HUES64 (cell line): ENCODE results near the gene SIX2.

Source experiments
- H3K27ac ChIP-seq: 2 replicates; pipeline ENCODE4 v1.7.0; 2013; ENCODE audit warnings: low read depth, low read length, inconsistent platforms
- H3K27me3 ChIP-seq: 2 replicates; pipeline ENCODE4 v1.6.1; 2013; ENCODE audit warnings: mild to moderate bottlenecking, low read length; ENCODE audit not compliant: insufficient read depth
- H3K36me3 ChIP-seq: 2 replicates; pipeline ENCODE4 v1.6.1; 2013; ENCODE audit warnings: mild to moderate bottlenecking, low read length; ENCODE audit not compliant: insufficient read depth
- H3K4me1 ChIP-seq: 2 replicates; pipeline ENCODE4 v1.6.1; 2013; ENCODE audit warnings: mild to moderate bottlenecking, low read length, moderate library complexity; ENCODE audit not compliant: insufficient read depth
- H3K4me3 ChIP-seq: 2 replicates; pipeline ENCODE4 v1.5.1; 2013; ENCODE audit warnings: mild to moderate bottlenecking, low read length, moderate library complexity
- H3K9ac ChIP-seq: 2 replicates; pipeline ENCODE4 v1.6.1; 2013; ENCODE audit warnings: mild to moderate bottlenecking, low read depth, low read length
- H3K9me3 ChIP-seq: 2 replicates; pipeline ENCODE4 v1.6.1; 2013; ENCODE audit warnings: low read depth, low read length; ENCODE audit not compliant: insufficient read depth
- whole genome bisulfite sequencing: fragments of 150-250, 120-280 bp; methylation state at CpG from one replicate; pipeline ENCODE4 v1.1.7; 2013; ENCODE audit warnings: missing lambda C conversion rate; 5-methylcytosine and 5-hydroxymethylcytosine counted together

Gene SIX2

GRCh38 chr2:45018023-45018422, 8.8 kb upstream of the SIX2 start:
- WGBS = 65% methylated on average over 1 of the region's 1 CpG
- Histone ChIP-seq H3K9me3 (no peaks in the 10 kb centered on the region), H3K27ac (no peak overlapping the region), H3K27me3 (peaks cover 46% of the 10 kb centered on the region), H3K4me1 (peaks cover 14% of the 10 kb centered on the region), H3K36me3 (no peaks in the 10 kb centered on the region), H3K4me3 (no peak overlapping the region), H3K9ac (no peak overlapping the region)

GRCh38 chr2:45014831-45015230, 5.6 kb upstream of the SIX2 start:
- H3K4me3 ChIP-seq = peak overlapping the region; percentile 75
- no peak overlapping the region for H3K27ac ChIP-seq
- H3K4me1 ChIP-seq = peaks cover 24% of the 10 kb centered on the region
- whole genome bisulfite sequencing = 75% methylated on average over 7 of the region's 7 CpGs
- H3K27me3 ChIP-seq = peaks cover 77% of the 10 kb centered on the region
- no peaks in the 10 kb centered on the region for H3K36me3 ChIP-seq
- H3K9ac ChIP-seq = no peak overlapping the region
- H3K9me3 ChIP-seq = no peaks in the 10 kb centered on the region

DNA sequence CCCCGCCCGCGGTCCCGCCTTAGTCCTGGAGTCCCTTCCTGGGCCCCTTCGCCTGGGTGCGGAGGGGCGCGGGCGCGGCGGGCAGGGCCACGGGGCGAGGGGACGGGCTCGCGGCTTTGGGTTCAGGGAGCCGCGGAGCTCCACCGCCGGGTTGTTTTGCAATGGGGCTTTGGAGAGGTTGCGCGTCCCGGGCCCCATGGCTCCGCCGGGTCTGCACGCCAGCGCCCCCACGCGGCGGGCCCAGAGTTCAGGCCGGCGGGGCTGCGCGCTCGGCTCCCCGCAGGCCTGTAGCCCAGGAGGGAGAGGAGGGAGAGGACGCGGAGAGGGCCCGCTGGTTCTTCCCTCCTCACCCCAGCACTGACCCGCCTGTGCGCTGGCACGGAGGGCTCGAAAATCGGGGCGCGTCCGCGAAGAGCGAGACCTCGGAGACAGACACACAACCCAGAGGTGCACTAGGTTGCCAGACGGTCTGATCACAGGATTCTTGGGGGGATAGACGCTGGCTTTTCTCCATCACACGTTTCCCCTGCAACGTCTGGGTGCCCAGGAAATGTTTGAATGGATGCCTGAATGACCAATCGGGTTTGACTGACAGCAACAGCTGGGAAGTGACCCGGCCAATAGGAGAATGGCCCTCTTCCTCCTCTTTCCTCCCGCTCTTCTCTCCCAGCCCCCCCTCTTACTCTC, 4.9 kb upstream of the SIX2 start:
- under 1% methylated on average over 57 of the region's 57 CpGs for WGBS
- H3K4me3 ChIP-seq = peak overlapping the region; percentile 75

DNA sequence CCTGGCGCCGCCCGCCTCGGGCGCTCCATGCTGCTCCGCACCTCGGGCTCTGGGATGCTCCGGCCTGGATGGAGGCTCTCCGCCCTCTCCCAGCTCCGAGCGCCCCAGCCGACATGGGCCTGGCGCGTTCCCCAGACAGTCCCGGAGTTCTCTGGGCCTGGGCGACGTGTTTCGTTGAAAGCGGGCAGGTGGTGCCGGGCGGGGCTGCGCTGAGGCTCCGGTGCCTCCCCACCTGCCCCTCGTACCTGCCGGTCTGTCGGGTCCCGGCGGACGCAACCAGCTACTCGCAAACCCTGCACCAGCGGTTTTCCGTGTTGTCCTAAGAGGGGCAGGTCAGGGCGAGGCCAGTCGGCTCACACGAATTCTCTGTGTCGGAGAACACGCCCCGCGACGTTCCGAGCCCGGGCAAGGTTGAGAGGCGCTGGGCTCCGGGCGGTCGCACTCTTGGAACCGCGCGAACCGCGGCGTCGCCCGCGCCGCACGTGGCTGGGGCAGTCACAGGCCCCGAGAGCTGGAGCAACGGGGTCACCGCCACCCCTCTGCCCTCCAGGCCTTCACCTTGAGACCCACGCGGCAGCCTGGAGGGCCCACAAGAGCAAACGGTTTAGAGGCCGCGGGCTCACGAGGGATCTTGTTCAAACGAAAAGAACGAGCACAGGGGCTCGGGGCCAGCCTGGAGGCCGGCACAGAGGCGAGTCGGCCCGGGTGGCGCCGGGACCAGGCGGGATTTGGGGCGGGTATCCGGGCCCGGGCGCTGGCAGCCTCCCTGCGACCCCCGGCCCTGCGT, 4.2 kb upstream of the SIX2 start:
- WGBS = 1% methylated on average over 83 of the region's 83 CpGs
- Histone ChIP-seq H3K9ac (no peak overlapping the region), H3K9me3 (no peaks in the 10 kb centered on the region), H3K4me1 (peaks cover 26% of the 10 kb centered on the region), H3K27me3 (peaks cover 89% of the 10 kb centered on the region), H3K36me3 (no peaks in the 10 kb centered on the region), H3K4me3 (peak overlapping the region; percentile 75), H3K27ac (no peak overlapping the region)

More for the DNA sequence above, 4.9 kb upstream of the SIX2 start:
- H3K9me3 ChIP-seq = no peaks in the 10 kb centered on the region
- no peak overlapping the region for H3K27ac ChIP-seq
- no peaks in the 10 kb centered on the region for H3K36me3 ChIP-seq
- H3K27me3 ChIP-seq = peaks cover 82% of the 10 kb centered on the region
- H3K4me1 ChIP-seq = peaks cover 24% of the 10 kb centered on the region
- no peak overlapping the region for H3K9ac ChIP-seq

- peaks cover 96% of the 10 kb centered on the region for H3K27me3 ChIP-seq
- 18% methylated on average over 13 of the region's 13 CpGs for WGBS
Observed at GRCh38 chr2:45012733-45013132, 3.5 kb upstream of the SIX2 start.

GRCh38 chr2:45011621-45012602, 2.7 kb upstream of the SIX2 start:
- peaks cover 97% of the 10 kb centered on the region for H3K27me3 ChIP-seq
- 45% methylated on average over 10 of the region's 10 CpGs for WGBS

More at GRCh38 chr2:45012733-45013132, 3.5 kb upstream of the SIX2 start:
- Histone ChIP-seq H3K36me3 (no peaks in the 10 kb centered on the region), H3K4me3 (no peak overlapping the region), H3K9ac (no peak overlapping the region), H3K9me3 (no peaks in the 10 kb centered on the region), H3K27ac (no peak overlapping the region), H3K4me1 (peaks cover 25% of the 10 kb centered on the region)

DNA sequence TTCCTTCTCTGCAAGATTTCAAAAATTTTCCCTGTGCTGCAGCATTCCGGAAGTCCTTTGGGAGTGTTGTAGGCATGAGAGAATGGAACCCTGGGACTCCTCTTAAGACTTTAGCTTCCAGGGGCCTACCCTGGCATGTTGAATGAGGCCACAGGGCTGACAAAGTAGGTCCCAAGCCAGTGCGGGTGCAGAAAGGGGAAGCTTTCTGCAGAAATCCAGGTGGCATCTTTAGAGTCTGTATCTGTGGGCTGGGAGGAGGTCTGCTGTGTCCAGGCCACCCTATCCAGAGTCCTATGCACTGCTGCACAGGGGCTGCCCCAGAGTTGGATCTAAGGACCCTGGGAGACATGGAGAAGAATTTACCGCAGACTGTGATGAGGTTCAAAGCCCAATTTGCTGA, 1.9 kb upstream of the SIX2 start:
- Histone ChIP-seq H3K4me3 (no peak overlapping the region), H3K4me1 (peaks cover 24% of the 10 kb centered on the region; the same call in 1 of the 2 replicates), H3K9me3 (no peaks in the 10 kb centered on the region), H3K36me3 (no peaks in the 10 kb centered on the region), H3K9ac (no peak overlapping the region), H3K27me3 (peaks cover 97% of the 10 kb centered on the region), H3K27ac (no peak overlapping the region)
- 63% methylated on average over 3 of the region's 3 CpGs for WGBS

More at GRCh38 chr2:45011621-45012602, 2.7 kb upstream of the SIX2 start:
- Histone ChIP-seq H3K4me1 (peaks cover 24% of the 10 kb centered on the region; the same call in 1 of the 2 replicates), H3K4me3 (no peak overlapping the region), H3K27ac (no peak overlapping the region), H3K9me3 (no peaks in the 10 kb centered on the region), H3K36me3 (no peaks in the 10 kb centered on the region), H3K9ac (no peak overlapping the region)

DNA sequence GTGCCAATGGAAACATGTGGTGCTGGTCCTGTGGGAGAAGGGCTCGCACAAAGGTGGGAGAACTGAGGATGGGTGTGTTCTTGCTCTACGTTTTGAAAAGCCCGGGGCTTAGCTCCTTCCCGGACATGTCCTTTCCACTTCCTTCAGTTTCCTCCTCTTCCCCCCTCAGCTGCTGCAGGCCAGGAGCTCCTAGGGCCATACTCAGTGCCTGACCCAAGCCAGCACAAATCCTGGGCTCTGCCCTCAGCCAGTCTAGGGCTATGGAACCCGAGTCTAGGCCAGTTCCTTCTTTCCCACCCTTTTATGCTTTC, 1.4 kb upstream of the SIX2 start:
- no peak overlapping the region for H3K27ac ChIP-seq
- H3K4me3 ChIP-seq = peak overlapping the region; percentile 52
- H3K9me3 ChIP-seq = no peaks in the 10 kb centered on the region
- WGBS = 11% methylated on average over 5 of the region's 5 CpGs
- no peaks in the 10 kb centered on the region for H3K36me3 ChIP-seq
- no peak overlapping the region for H3K9ac ChIP-seq
- H3K27me3 ChIP-seq = peaks cover 97% of the 10 kb centered on the region
- H3K4me1 ChIP-seq = peaks cover 24% of the 10 kb centered on the region; the same call in 1 of the 2 replicates

DNA sequence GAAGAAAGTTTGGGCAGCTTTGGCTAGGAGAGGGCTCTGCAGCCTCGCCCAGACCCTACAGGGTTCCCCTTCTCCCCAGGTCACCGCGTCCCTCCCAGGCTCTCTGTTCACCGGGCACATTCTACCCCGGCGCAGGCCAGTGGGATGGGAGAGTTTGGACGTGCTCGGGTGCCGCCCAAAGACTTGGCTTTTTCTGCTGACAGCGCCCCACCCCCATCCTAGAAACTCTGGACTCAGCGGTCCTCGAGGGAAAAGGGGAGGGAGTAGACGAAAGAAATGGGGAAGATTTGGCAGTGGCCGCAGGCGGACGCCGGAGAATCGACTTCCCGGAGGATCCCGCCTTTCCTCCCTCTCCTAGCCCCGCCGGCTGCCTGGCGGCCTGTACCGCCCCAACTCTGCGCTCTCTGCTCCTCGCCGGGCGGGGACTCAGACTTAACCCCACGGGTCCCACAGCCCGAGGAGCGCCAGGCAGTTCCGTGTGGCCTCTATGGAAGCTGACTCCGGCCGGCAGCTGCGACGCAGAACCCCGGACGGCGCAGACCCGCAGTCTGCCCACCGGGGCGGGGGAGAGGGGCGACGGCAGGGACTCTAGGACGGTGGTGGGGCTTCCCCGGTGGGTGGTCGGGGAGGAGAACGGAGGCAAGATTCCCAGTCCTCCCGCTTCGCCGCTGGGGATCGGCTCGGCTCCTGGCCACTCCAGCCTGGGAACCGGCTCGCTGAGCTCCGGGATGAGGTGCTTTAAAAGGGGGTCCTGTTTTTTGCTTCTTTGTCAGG, 863 bp upstream of the SIX2 start:
- WGBS = under 1% methylated on average over 55 of the region's 56 CpGs
- H3K4me1 ChIP-seq = peaks cover 26% of the 10 kb centered on the region
- no peaks in the 10 kb centered on the region for H3K9me3 ChIP-seq
- no peaks in the 10 kb centered on the region for H3K36me3 ChIP-seq
- H3K9ac ChIP-seq = no peak overlapping the region
- H3K4me3 ChIP-seq = peak overlapping the region; percentile 52
- H3K27ac ChIP-seq = no peak overlapping the region
- H3K27me3 ChIP-seq = peaks cover 97% of the 10 kb centered on the region

- Histone ChIP-seq H3K4me1 (peaks cover 27% of the 10 kb centered on the region), H3K27ac (no peak overlapping the region), H3K27me3 (peaks cover 97% of the 10 kb centered on the region), H3K36me3 (no peaks in the 10 kb centered on the region), H3K4me3 (peak overlapping the region; percentile 17), H3K9me3 (no peaks in the 10 kb centered on the region), H3K9ac (no peak overlapping the region)
- WGBS = 2% methylated on average over 75 of the region's 75 CpGs
Observed at GRCh38 chr2:45008296-45009129, 739 bp downstream of the SIX2 start.
